Measurements from ENCODE around the gene DNAJB2. TPM values are rescaled to one million over a fixed set of nuclear protein-coding genes. Genes with fewer than 3 reads are reported as not detected.
A peak's percentile ranks its signal among the peaks of the same experiment; 100 is the strongest.

DNAJB2 gene
- total and polyA plus RNA-seq, 2 donors (not counting 3 experiments of a cell fraction or from before 2014, with no cell fraction given): 30.4 to 35.0 TPM

GRCh38 chr2:219269362-219270054 is 9.7 kb upstream of the DNAJB2 start:
- H3K4me3 ChIP-seq (replicated peaks in 1 of 3; ENCODE audit: insufficient read depth in 1 of 3, low read depth in 1 of 3, low read length in 3 of 3): no peak overlapping the region
- H2AFZ ChIP-seq (ENCODE audit: low read depth, low read length): no peak overlapping the region
- no peaks in the 10 kb centered on the region for H4K20me1 ChIP-seq (replicated peaks; ENCODE audit: control insufficient read depth, extremely low read depth, insufficient read depth, low read length)
- H3K9me3 ChIP-seq (replicated peaks; ENCODE audit: control insufficient read depth, insufficient read depth, low read length): no peaks in the 10 kb centered on the region
- POLR2A ChIA-PET: no interaction called here
- intact Hi-C loops (cut with micrococcal nuclease) (no loop called here), dilution Hi-C loops (cut with MboI; ENCODE audit: extremely low pct_ligation_motif_present, low sequenced_read_pairs) (no loop called here)
- H3K4me1 ChIP-seq (ENCODE audit: control insufficient read depth, extremely low read depth, insufficient read depth, low read length): no peaks in the 10 kb centered on the region
- H3K27ac ChIP-seq (ENCODE audit: insufficient read depth, low read depth, low read length): no peak overlapping the region
- H3K36me3 ChIP-seq (ENCODE audit: control insufficient read depth in 2 of 2, extremely low read depth in 1 of 2, insufficient read depth in 2 of 2, low read length in 2 of 2): no peaks in the 10 kb centered on the region
- no TSS peak for BruUV-seq (replicated peaks)
- no peaks in the 10 kb centered on the region for H3K79me2 ChIP-seq (ENCODE audit: control insufficient read depth, insufficient read depth, low read length)
- peak; percentile 32 for DNase-seq (ENCODE audit: low read depth, low spot score)
- CTCF ChIA-PET: interaction anchor here (0.5 to 1.4 kb wide), 3 partner anchors 10 to 42 kb away, joined by 3 to 6 read pairs (median 3); partner anchors contain the start of gene DNAJB2
- TF ChIP-seq MAX (IDR thresholded peaks at IDR 0.05; ENCODE audit: insufficient read depth, insufficient read length) (no peak), JUN (IDR thresholded peaks at IDR 0.05; ENCODE audit: borderline replicate concordance, insufficient read depth, insufficient read length, low read depth) (no peak), FOS (IDR thresholded peaks at IDR 0.05; ENCODE audit: borderline replicate concordance, insufficient read depth, low read length) (no peak), POLR2AphosphoS5 (IDR thresholded peaks at IDR 0.05; ENCODE audit: insufficient read depth, low read depth, low read length) (no peak), GATA2 (IDR thresholded peaks at IDR 0.05; ENCODE audit: insufficient read depth, insufficient read length, low read depth, low read length) (no peak), EZH2 (IDR thresholded peaks at IDR 0.05; ENCODE audit: borderline replicate concordance, low read depth, low read length, severe bottlenecking) (no peak), CTCF (IDR thresholded peaks at IDR 0.05; ENCODE audit: extremely low read depth in 1 of 2, insufficient read depth in 1 of 2, low read depth in 1 of 2, low read length in 2 of 2) (no peak), POLR2A (IDR thresholded peaks at IDR 0.05; ENCODE audit: low read depth, low read length) (no peak), MYC (IDR thresholded peaks at IDR 0.05; ENCODE audit: low read depth, low read length) (no peak)
- H3K9ac ChIP-seq (replicated peaks; ENCODE audit: extremely low read depth, insufficient read depth, low read length): no peak overlapping the region
- no peaks in the 10 kb centered on the region for H3K9me1 ChIP-seq (replicated peaks; ENCODE audit: control insufficient read depth, extremely low read depth, insufficient read depth, low read length)
- no peak overlapping the region for H3K4me2 ChIP-seq (ENCODE audit: insufficient read depth, low read length)
- H3K27me3 ChIP-seq (ENCODE audit: control insufficient read depth in 2 of 2, insufficient read depth in 2 of 2, low read length in 2 of 2): peaks cover 7 to 12% of the 10 kb centered on the region in 2 experiments
- no peak for FAIRE-seq

Data from endothelial cell of umbilical vein (primary cell).